LNCaP clone FGC (cell line): Measurements from ENCODE around the gene ODAPH.

Experiments used
- DNase-seq: peaks from one replicate; pipeline ENCODE4 v3.0.0-alpha.2; 2011; ENCODE audit warnings: low read depth
- H3K4me3 ChIP-seq: 2 replicates; pipeline ENCODE4 v1.5.1; 2011; ENCODE audit warnings: mild to moderate bottlenecking, low read depth, low read length, control low read depth
- CTCF ChIP-seq: IDR thresholded peaks from 2 replicates; pipeline ENCODE4 v1.5.1; 2012; ENCODE audit warnings: mild to moderate bottlenecking; ENCODE audit not compliant: control insufficient read depth, insufficient read depth; ENCODE audit errors: extremely low read depth

Gene ODAPH

GRCh38 chr4:75561789-75562188, 5.9 kb downstream of the ODAPH start:
- TF ChIP-seq CTCF, result no peak
- H3K4me3 ChIP-seq, result no peak overlapping the region
- DNase-seq, result no peak

- DNase-seq, result no peak
- TF ChIP-seq CTCF, result no peak
- no peak overlapping the region for H3K4me3 ChIP-seq
Observed at GRCh38 chr4:75564023-75564422, 8.2 kb downstream of the ODAPH start.

- no peak for DNase-seq
- no peak for TF ChIP-seq CTCF
- no peak overlapping the region for H3K4me3 ChIP-seq
Observed at GRCh38 chr4:75565481-75565880, 9.6 kb downstream of the ODAPH start.

GRCh38 chr4:75566911-75567310, 11.0 kb downstream of the ODAPH start:
- TF ChIP-seq CTCF, result no peak
- no peak for DNase-seq
- H3K4me3 ChIP-seq, result no peak overlapping the region

GRCh38 chr4:75567725-75568124, 11.9 kb downstream of the ODAPH start:
- no peak for DNase-seq
- H3K4me3 ChIP-seq, result no peak overlapping the region
- no peak for TF ChIP-seq CTCF

- DNase-seq, result no peak
- TF ChIP-seq CTCF, result no peak
- no peak overlapping the region for H3K4me3 ChIP-seq
Observed at GRCh38 chr4:75584067-75584466, 28.2 kb downstream of the ODAPH start.

GRCh38 chr4:75593393-75593792, 37.5 kb downstream of the ODAPH start:
- no peak for TF ChIP-seq CTCF
- no peak for DNase-seq
- no peak overlapping the region for H3K4me3 ChIP-seq
